ENCODE measurements around the gene LRRC53. TPM values are rescaled to one million over a fixed set of nuclear protein-coding genes. Genes with fewer than 3 reads are reported as not detected.

The LRRC53 gene
- total and polyA plus RNA-seq, 2 experiments from 2014 or later, result not detected

GRCh38 chr1:74486036-74486435 is 26.4 kb downstream of the LRRC53 start:
- no peak for DNase-seq (ENCODE audit: low spot score)
- H2AFZ ChIP-seq, result no peak overlapping the region
- H3F3A ChIP-seq (replicated peaks; ENCODE audit: low read depth), result no peaks in the 10 kb centered on the region
- Mint-ChIP-seq H3K4me1 (peaks cover 27% of the 10 kb centered on the region), H3K36me3 (ENCODE audit: low read depth) (no peaks in the 10 kb centered on the region), H3K9me3 (no peaks in the 10 kb centered on the region), H3K27ac (no peak overlapping the region), H3K4me3 (no peak overlapping the region), H3K27me3 (ENCODE audit: insufficient read depth, low read depth, poor library complexity) (no peaks in the 10 kb centered on the region)
- H3K4me2 ChIP-seq, result no peak overlapping the region
- H3K36me3 ChIP-seq (ENCODE audit: insufficient read depth), result no peaks in the 10 kb centered on the region
- no peak overlapping the region for H3K27ac ChIP-seq (ENCODE audit: low read depth)
- no peak for ATAC-seq
- no peaks in the 10 kb centered on the region for H3K79me2 ChIP-seq (replicated peaks; ENCODE audit: insufficient read depth)
- 0 out of 2 replicates have a peak, but pooled peaks cover 3% of the 10 kb centered on the region for H3K9me2 ChIP-seq (ENCODE audit: insufficient read depth)
- TF ChIP-seq NANOG (IDR thresholded peaks at IDR 0.05; ENCODE audit: borderline replicate concordance) (no peak), ZNF331 (CRISPR knock-in tag; IDR thresholded peaks at IDR 0.05; ENCODE audit: low read depth) (no peak), EZH2 (IDR thresholded peaks at IDR 0.05; ENCODE audit: low read depth, unreplicated experiment) (no peak), CTCF (conservative IDR thresholded peaks at IDR 0.05; ENCODE audit: low read depth in 2 of 2) (no peak), ETS1 (IDR thresholded peaks at IDR 0.05) (no peak), POLR2AphosphoS5 (IDR thresholded peaks at IDR 0.05; ENCODE audit: low read depth) (no peak), ZNF462 (CRISPR knock-in tag; IDR thresholded peaks at IDR 0.05) (no peak), ZNF114 (CRISPR knock-in tag; IDR thresholded peaks at IDR 0.05) (no peak), EZH2phosphoT487 (IDR thresholded peaks at IDR 0.05; ENCODE audit: unreplicated experiment) (no peak), JUNB (IDR thresholded peaks at IDR 0.05; ENCODE audit: unreplicated experiment) (no peak)
- TF ChIP-seq, protein P1, sequence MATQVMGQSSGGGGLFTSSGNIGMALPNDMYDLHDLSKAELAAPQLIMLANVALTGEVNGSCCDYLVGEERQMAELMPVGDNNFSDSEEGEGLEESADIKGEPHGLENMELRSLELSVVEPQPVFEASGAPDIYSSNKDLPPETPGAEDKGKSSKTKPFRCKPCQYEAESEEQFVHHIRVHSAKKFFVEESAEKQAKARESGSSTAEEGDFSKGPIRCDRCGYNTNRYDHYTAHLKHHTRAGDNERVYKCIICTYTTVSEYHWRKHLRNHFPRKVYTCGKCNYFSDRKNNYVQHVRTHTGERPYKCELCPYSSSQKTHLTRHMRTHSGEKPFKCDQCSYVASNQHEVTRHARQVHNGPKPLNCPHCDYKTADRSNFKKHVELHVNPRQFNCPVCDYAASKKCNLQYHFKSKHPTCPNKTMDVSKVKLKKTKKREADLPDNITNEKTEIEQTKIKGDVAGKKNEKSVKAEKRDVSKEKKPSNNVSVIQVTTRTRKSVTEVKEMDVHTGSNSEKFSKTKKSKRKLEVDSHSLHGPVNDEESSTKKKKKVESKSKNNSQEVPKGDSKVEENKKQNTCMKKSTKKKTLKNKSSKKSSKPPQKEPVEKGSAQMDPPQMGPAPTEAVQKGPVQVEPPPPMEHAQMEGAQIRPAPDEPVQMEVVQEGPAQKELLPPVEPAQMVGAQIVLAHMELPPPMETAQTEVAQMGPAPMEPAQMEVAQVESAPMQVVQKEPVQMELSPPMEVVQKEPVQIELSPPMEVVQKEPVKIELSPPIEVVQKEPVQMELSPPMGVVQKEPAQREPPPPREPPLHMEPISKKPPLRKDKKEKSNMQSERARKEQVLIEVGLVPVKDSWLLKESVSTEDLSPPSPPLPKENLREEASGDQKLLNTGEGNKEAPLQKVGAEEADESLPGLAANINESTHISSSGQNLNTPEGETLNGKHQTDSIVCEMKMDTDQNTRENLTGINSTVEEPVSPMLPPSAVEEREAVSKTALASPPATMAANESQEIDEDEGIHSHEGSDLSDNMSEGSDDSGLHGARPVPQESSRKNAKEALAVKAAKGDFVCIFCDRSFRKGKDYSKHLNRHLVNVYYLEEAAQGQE (IDR thresholded peaks at IDR 0.05; ENCODE audit: unreplicated experiment), result no peak
- H3K4me1 ChIP-seq (ENCODE audit: insufficient read depth), result peaks cover 51% of the 10 kb centered on the region
- no peaks in the 10 kb centered on the region for H3K27me3 ChIP-seq (ENCODE audit: insufficient read depth)
- no peaks in the 10 kb centered on the region for H4K20me1 ChIP-seq (replicated peaks; ENCODE audit: insufficient read depth)
- no peak overlapping the region for H3K4me3 ChIP-seq
